OCI-LY1 (cell line): ENCODE results near the gene NAGLU.

Source experiments
- H2AFZ ChIP-seq: fragments of 200-600 bp; sonication (generic), shearing (Covaris generic); 2 replicates; pipeline ENCODE4 v1.6.0; 2014; ENCODE audit warnings: antibody characterized with exemption, mild to moderate bottlenecking, low read length
- H3F3A ChIP-seq: fragments of 200-600 bp; sonication (generic), shearing (Covaris generic); 2 replicates; pipeline ENCODE4 v1.6.0; 2014; ENCODE audit warnings: mild to moderate bottlenecking, antibody characterized with exemption, low read length, moderate library complexity; ENCODE audit not compliant: insufficient read depth
- H3K27ac ChIP-seq: fragments of 200-600 bp; sonication (generic); 2 replicates; pipeline ENCODE4 v1.5.1; 2014; ENCODE audit warnings: low read length, mixed run types, mild to moderate bottlenecking, low read depth; ENCODE audit not compliant: poor library complexity, severe bottlenecking
- H3K27me3 ChIP-seq: fragments of 200-600 bp; sonication (generic); 2 replicates; pipeline ENCODE4 v1.6.0; 2014; ENCODE audit warnings: antibody characterized with exemption, mild to moderate bottlenecking, low read length, moderate library complexity; ENCODE audit not compliant: insufficient read depth
- H3K36me3 ChIP-seq: fragments of 200-600 bp; sonication (generic); 2 replicates; pipeline ENCODE4 v1.6.1; 2014; ENCODE audit warnings: mild to moderate bottlenecking, antibody characterized with exemption, low read length, moderate library complexity, mixed read lengths; ENCODE audit not compliant: insufficient read depth
- H3K4me1 ChIP-seq: fragments of 200-600 bp; sonication (generic); 2 replicates; pipeline ENCODE4 v1.5.1; 2014; ENCODE audit warnings: mild to moderate bottlenecking, low read length, moderate library complexity; ENCODE audit not compliant: insufficient read depth, severe bottlenecking
- H3K4me2 ChIP-seq: fragments of 200-600 bp; sonication (generic), shearing (Covaris generic); 2 replicates; pipeline ENCODE4 v1.6.1; 2014; ENCODE audit warnings: low read length
- H3K4me3 ChIP-seq: fragments of 200-600 bp; sonication (generic); 2 replicates; pipeline ENCODE4 v1.5.1; 2014; ENCODE audit warnings: low read length, low read depth, mild to moderate bottlenecking, mixed read lengths; ENCODE audit not compliant: poor library complexity, severe bottlenecking
- H3K79me2 ChIP-seq: fragments of 200-600 bp; shearing (Covaris generic); 2 replicates; pipeline ENCODE4 v1.6.1; 2016; ENCODE audit warnings: mixed run types, low read length, mixed read lengths; ENCODE audit not compliant: insufficient read depth
- H3K9ac ChIP-seq: fragments of 200-600 bp; sonication (generic), shearing (Covaris generic); 2 replicates; pipeline ENCODE4 v1.6.1; 2014; ENCODE audit warnings: mild to moderate bottlenecking, low read length, mixed read lengths
- H3K9me2 ChIP-seq: fragments of 200-600 bp; sonication (generic), shearing (Covaris generic); 2 replicates; pipeline ENCODE4 v1.6.1; 2014; ENCODE audit warnings: low read depth, mild to moderate bottlenecking, low read length, mixed read lengths
- H3K9me3 ChIP-seq: fragments of 200-600 bp; shearing (Covaris generic); 2 replicates; pipeline ENCODE4 v1.6.1; 2014; ENCODE audit warnings: low read length, mixed read lengths
- H4K20me1 ChIP-seq: fragments of 200-600 bp; sonication (generic), shearing (Covaris generic); 2 replicates; pipeline ENCODE4 v1.6.0; 2016; ENCODE audit warnings: mild to moderate bottlenecking, low read length; ENCODE audit not compliant: insufficient read depth
- EZH2 ChIP-seq: fragments of 200-600 bp; sonication (generic), shearing (Covaris generic); IDR thresholded peaks from 2 replicates; pipeline ENCODE4 v1.8.0; 2017; ENCODE audit warnings: borderline replicate concordance, mixed run types, mild to moderate bottlenecking, antibody characterized with exemption, low read length, moderate library complexity, mixed read lengths
- TF ChIP-seq, protein P1 (sequence below): fragments of 200-600 bp; sonication (generic), shearing (Covaris generic); IDR thresholded peaks from 2 replicates; pipeline ENCODE4 v1.5.1; 2017; ENCODE audit warnings: mild to moderate bottlenecking, antibody characterized with exemption, low read length, moderate library complexity, mixed read lengths

The NAGLU gene

DNA sequence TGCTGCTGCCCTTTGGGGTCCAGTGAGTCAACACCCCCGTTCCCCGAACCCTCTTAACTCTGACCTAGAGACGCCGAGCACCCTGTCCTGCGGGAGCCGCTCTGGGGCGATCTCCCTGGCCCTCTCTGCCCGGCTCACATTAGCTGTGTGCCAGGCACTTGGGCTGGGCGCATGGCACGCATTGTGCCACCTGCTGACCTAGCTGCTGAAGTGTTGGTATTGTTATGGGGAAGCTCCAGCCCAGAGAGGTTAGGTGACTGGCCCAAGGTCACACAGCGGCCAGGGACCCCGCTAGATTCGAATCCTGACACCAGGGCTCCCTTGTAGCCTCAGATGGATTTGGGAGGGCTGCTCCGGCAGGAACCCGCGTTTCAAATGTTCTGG is 17.8 kb downstream of the NAGLU start:
- no peak for TF ChIP-seq EZH2
- TF ChIP-seq, protein P1, sequence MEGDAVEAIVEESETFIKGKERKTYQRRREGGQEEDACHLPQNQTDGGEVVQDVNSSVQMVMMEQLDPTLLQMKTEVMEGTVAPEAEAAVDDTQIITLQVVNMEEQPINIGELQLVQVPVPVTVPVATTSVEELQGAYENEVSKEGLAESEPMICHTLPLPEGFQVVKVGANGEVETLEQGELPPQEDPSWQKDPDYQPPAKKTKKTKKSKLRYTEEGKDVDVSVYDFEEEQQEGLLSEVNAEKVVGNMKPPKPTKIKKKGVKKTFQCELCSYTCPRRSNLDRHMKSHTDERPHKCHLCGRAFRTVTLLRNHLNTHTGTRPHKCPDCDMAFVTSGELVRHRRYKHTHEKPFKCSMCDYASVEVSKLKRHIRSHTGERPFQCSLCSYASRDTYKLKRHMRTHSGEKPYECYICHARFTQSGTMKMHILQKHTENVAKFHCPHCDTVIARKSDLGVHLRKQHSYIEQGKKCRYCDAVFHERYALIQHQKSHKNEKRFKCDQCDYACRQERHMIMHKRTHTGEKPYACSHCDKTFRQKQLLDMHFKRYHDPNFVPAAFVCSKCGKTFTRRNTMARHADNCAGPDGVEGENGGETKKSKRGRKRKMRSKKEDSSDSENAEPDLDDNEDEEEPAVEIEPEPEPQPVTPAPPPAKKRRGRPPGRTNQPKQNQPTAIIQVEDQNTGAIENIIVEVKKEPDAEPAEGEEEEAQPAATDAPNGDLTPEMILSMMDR: peak; percentile 23; the same call in 1 of the 2 replicates
- H3K36me3 ChIP-seq: 0 out of 2 replicates have a peak, but pooled peaks cover 4% of the 10 kb centered on the region
- no peaks in the 10 kb centered on the region for H3K27me3 ChIP-seq
- no peak overlapping the region for H2AFZ ChIP-seq
- peak overlapping the region; percentile 63 for H3K4me2 ChIP-seq
- peak overlapping the region; percentile 66 for H3K4me3 ChIP-seq
- no peaks in the 10 kb centered on the region for H3K9me2 ChIP-seq
- peaks cover 14% of the 10 kb centered on the region for H3K4me1 ChIP-seq
- peak overlapping the region; percentile 67 for H3K9ac ChIP-seq
- H3F3A ChIP-seq: no peaks in the 10 kb centered on the region
- no peaks in the 10 kb centered on the region for H3K9me3 ChIP-seq
- no peak overlapping the region for H3K27ac ChIP-seq
- no peaks in the 10 kb centered on the region for H3K79me2 ChIP-seq
- no peaks in the 10 kb centered on the region for H4K20me1 ChIP-seq

DNA sequence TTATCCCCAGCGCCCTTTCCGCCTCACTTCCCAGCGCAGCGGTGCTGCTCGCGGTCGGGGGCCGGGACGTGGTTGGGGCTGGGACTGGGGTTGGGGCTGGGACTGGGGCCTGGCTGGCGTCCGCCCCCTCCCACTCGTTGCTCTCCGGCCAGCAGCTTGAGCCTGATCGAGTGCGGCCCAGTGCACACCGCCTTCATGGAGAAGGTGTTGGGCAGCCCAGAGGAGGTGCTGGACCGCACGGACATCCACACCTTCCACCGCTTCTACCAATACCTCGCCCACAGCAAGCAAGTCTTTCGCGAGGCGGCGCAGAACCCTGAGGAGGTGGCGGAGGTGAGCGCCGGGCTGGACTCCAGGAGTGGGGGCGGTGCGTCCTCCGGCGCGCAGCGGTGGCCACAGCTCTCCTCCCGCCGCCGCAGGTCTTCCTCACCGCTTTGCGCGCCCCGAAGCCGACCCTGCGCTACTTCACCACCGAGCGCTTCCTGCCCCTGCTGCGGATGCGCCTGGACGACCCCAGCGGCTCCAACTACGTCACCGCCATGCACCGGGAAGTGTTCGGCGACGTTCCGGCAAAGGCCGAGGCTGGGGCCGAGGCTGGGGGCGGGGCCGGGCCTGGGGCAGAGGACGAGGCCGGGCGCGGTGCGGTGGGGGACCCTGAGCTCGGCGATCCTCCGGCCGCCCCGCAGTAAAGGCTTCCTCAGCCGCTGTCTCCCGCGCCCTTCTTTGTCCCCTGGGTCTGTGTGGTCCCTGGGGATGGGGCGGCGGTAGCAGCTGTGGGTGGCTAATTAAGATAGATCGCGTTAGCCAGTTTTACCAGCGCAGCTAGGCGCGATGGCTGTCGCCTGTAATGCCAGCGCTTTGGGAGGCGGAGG is 18.4 kb downstream of the NAGLU start:
- Histone ChIP-seq H3K79me2 (no peaks in the 10 kb centered on the region), H3K27ac (no peak overlapping the region), H3K9ac (peak overlapping the region; percentile 67), H2AFZ (no peak overlapping the region), H3K9me3 (no peaks in the 10 kb centered on the region), H3K4me2 (peak overlapping the region; percentile 63), H3K9me2 (no peaks in the 10 kb centered on the region), H4K20me1 (no peaks in the 10 kb centered on the region), H3K27me3 (no peaks in the 10 kb centered on the region), H3F3A (no peaks in the 10 kb centered on the region), H3K4me1 (peaks cover 9% of the 10 kb centered on the region), H3K36me3 (0 out of 2 replicates have a peak, but pooled peaks cover 4% of the 10 kb centered on the region), H3K4me3 (peak overlapping the region; percentile 66)
- no peak for TF ChIP-seq EZH2
- TF ChIP-seq, protein P1: no peak

DNA sequence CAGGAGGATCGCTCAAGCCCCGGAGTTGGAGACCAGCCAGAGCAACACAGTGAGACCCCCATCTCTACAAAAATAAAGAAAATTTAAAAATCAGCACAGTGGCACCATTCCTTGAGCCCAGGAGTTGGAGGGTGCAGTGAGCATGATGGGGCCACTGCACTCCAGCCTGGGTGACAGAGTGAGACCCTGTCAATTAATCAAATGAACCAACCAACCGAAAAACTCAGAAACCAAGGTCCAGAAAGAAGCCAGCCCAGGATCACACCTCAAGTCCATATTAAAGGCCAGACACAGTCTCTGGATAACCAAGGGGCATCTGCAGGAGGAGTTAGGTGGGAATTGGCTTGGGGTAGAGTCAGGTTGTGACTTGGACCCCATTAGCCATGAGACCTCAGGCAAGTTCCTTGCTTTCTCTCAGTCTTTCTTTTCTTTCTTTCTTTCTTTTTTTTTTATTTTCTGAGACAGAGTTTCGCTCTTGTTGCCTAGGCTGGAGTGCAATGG is 19.1 kb downstream of the NAGLU start:
- no peak for TF ChIP-seq EZH2
- TF ChIP-seq, protein P1: no peak
- Histone ChIP-seq H3K9ac (peak overlapping the region; percentile 67), H3F3A (no peaks in the 10 kb centered on the region), H3K27me3 (no peaks in the 10 kb centered on the region), H3K79me2 (no peaks in the 10 kb centered on the region), H3K4me1 (peaks cover 9% of the 10 kb centered on the region), H3K4me2 (peak overlapping the region; percentile 63), H2AFZ (no peak overlapping the region), H3K9me3 (no peaks in the 10 kb centered on the region), H3K9me2 (no peaks in the 10 kb centered on the region), H4K20me1 (no peaks in the 10 kb centered on the region), H3K27ac (no peak overlapping the region), H3K36me3 (0 out of 2 replicates have a peak, but pooled peaks cover 4% of the 10 kb centered on the region), H3K4me3 (peak overlapping the region; percentile 66)
